NCI-H2107 (cell line): Measurements from ENCODE around the gene TMEM120A.
A peak's percentile ranks its signal among the peaks of the same experiment; 100 is the strongest.

ENCODE experiments used
- DNase-seq: peaks from one replicate; lab custom pipeline; 2025; lab: John Stamatoyannopoulos, UW

Gene TMEM120A

DNA sequence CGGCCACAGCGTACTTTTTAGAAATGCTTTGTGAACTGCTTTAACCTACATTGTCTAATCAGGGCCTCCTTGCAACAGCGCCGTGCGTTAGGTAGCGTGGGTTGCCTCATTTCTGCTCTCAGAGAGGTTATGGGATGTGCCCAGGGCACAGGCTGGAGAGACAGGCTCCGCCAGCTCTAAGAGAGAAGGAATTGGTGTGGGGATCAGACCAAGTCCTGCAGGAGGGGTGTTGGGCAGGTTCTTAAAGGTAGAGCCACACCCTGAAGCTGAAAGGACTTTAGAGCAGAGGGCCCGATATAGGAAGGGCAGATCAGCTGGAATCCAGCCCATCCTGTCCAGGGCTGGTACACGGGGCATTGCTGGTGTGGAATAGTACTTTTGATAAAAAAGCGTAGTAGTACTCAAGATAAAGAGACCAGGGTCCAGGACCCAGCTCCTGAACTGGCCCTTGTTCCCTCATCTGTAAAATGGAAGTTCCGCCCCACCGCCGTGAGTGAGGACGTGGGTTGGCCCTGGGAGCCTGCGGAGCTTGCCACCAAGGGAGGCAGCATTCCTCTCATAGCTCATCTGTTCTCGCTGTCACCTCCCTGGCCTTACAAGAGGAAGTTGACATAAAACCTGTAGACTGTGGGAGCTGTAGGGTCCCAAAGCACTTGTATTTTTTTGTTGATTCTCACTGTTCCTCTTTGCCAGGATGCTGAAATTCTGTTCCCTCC is 37.2 kb downstream of the TMEM120A start:
- no peak for DNase-seq

DNA sequence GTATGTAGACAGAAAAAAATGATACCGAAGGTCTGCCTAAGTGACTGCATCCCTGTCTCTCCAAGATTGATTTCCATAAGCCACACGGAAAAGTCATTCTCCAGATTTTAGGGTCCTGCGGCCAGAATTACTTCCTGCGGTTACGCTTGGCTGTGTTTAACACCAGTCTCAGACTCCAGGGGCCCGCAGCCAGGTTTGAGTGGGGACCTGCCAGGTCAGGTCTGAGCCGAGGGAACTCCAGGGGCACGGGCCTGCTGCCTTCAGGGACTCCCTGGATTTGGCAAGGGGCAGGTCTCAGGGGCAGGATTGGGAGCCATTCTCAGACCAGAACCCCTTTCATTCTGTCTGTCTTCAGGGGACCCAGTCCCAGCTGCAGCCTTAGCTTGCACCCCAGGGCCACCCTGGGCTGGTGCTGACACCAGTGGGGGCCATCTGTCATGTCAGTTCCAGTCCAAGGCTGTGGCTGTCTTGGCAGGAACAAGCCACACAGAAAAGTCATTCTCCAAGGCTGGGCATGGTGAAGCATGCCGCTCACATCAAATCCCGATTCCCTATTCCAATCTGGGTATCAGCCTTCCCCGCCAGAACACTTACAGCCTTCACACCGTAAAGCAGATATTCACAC is 39.0 kb downstream of the TMEM120A start:
- no peak for DNase-seq

DNA sequence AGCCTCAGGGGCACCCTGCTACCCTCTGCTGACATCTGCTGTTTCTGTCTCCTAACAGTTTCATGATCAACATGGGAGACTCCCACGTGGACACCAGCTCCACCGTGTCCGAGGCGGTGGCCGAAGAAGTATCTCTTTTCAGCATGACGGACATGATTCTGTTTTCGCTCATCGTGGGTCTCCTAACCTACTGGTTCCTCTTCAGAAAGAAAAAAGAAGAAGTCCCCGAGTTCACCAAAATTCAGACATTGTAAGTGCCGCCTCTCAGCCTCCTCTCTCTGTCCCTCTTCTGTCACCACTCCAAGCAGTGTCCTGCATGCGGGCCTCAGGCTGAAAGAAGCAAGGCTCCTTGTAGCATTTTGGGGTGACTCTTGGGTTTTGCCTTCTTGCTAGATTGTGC is 40.5 kb downstream of the TMEM120A start:
- DNase-seq: no peak

DNA sequence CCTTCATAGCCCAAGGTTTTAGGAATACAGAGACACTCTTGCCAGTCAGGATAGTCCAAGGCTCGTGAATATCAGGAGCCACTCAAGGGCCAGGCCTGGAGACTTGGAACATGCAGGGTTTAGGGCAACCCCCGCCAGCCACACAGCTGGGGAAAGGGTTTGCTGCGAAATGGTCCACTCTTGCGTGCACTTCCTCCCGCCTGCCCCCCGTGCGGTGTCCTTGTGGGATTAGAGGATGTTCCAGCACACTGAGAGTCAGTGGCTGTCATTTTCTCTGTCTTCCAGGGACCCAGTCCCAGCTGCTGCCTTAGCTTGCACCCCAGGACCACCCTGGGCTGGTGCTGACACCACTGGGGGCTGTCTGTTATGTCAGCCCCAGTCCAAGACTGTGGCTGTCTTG is 41.0 kb downstream of the TMEM120A start:
- DNase-seq: no peak

DNA sequence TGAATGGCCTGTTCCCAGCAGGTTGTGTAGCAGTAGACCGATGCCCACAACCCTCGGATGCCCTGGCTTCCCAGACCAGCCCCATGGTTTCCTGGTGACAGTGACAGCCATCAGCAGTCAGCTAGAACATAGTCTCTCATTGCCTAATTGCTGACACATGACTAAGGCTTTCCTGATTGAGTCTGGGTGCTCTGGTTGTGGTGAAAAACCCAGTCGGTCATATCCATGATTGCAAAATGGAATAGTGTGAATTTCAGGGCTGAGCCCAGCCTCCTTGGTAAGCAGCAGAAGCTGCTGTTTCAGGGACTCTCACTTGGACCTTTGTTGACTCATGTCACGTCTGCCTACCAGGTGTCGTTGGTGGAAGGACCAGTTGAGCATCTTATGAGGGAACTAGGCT is 42.9 kb downstream of the TMEM120A start:
- no peak for DNase-seq

DNA sequence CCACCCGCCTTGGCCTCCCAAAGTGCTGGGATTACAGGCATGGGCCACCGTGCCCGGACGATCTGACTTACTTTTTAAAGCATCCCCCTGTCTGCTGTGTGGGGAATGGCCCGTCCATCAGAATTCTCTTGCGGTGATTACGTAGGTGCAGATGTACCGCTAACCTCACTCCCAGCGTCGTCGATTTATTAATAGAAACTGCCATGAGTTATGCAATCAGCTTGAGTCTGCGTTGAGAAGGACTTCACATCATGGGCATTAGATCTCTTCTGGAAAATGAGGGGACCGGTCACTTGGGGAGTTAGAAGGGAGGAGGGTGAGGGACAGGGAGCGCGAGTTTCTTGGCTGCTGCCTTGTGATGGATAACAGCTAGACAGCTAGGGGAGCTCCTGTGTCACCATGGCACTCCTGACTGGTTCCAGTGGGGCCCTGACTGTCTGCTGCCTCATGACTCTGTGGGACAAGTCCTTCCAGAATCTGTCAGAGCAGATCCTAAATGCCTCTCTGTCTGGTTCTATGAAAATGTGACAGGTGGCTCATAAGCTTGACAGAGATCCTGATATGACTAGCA is 44.2 kb downstream of the TMEM120A start:
- DNase-seq: no peak

DNA sequence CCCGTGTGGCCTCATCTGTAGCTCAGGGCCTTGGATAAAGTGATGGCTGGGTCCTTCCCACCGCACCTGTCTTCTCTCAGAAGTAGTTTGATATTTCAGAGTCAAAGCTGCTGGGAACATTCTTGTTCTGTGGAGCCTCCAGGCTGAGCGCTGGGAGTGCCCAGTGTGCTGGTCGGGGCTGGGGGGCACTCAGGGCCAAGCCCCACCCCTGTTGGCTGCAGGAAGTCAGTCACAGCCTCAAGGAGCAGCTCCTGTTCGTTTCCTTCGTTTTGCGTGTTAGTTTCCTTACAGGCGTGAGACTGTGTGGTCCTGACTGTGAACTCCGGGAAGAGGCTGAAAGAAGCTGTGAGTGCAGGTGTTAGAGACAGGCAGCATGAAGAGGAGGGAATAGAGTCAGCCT is 46.2 kb downstream of the TMEM120A start:
- no peak for DNase-seq

DNA sequence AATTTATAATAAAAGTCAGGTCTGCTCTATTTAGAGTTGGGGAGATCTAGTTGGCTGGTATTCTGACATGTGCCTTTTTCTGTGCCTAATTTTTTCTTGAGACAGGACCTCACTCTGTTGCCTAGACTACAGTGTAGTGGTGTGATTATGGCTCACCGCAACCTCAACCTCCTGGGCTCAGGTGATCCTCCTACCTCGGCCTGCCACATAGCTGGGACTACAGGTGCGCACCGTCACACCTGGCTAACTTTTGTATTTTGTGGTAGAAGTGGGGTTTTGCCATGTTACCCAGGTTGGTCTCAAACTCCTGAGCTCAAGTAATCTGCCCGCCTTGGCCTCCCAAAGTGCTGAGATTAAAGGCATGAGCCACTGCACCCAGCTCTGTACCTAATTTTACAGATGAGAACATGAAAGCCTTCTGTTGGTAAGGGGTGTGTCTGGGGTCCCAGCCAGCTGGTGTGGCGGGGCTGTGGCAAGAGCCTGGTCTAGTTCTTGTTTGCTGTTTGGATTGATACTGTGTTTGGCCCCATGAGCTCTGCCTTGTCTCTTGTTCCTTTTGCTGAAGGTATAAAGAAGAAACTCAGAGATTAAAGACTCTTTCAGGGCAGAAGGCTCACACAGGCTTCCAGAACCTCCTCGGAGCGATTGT is 48.1 kb downstream of the TMEM120A start:
- peak; percentile 62 for DNase-seq

DNA sequence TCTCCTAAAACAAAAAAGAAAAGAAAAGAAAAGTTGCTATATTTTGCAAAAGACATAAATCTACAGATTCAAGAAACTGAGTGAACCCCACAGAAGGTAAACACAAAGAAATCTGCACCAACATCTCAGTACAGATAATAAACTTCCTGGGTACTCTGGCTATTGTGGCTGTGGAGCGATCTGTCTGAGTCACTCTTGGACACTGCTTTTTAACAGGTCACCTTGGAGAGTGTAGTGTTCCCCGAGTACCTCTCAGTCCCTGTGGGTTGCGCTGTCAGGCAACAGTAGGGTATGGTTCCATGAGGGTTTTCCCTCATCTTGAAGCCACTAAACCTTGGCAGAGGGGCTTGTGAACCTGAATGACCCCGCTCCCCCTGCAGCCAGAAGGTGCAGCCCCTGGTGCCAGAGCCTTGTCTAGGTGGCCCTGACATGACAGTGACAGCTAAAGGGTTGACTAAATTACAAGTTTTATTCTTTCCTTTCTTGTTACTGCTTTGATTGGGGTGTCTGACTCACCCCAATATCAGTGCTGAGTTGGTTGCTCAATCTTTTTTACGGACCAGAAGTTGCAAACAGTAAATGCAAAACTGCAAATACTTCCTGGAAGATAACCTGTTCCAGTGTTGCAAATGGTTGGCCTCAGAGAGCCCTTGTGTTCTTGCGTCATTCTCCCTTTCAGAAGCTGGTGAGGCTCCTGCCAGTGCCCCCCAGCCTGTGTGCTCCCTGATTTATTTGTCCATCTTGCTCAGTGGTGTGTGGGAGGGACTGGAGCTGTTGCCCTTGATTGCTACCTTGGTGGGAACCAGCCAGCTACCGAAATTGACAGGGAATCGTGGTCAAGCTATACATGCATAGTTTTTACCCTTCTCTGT is 48.9 kb downstream of the TMEM120A start:
- peak; percentile 57 for DNase-seq

DNA sequence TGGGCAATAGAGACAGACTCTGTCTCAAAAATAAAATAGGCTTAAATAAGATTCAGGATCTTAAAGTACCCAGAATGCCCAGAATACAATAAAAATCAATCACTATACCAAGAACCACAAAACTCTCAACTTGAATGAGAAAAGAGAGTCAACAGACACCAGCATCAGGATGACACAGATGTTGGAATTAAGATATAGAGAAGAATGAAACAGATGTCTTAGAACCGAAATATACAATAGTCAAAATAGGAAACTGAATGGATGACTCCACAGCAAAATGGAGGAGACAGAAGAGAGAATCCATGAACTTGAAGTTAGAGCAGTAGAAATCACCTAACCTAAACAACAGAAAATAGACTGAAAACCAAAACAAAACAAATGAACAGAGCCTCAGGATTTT is 49.9 kb downstream of the TMEM120A start:
- DNase-seq: no peak

DNA sequence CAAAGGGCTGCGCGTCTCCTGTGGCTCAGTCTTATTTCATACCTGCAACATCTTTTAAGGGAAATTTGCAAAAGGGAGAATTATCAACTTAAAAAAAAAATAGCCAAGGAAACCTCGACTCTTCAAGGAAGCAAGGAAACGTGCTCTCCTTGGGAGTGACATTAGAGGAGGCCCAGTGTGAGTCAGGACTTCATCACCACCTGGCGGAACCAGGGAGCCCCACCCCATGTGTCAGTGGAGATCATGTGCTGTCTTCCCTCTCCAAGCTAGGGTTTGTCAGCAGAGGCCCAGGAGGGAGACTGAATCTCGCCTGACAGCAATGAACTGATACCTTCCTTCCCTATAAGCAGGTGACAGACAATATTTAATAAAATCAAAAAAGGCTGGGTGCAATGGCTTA is 50.5 kb downstream of the TMEM120A start:
- DNase-seq: no peak

DNA sequence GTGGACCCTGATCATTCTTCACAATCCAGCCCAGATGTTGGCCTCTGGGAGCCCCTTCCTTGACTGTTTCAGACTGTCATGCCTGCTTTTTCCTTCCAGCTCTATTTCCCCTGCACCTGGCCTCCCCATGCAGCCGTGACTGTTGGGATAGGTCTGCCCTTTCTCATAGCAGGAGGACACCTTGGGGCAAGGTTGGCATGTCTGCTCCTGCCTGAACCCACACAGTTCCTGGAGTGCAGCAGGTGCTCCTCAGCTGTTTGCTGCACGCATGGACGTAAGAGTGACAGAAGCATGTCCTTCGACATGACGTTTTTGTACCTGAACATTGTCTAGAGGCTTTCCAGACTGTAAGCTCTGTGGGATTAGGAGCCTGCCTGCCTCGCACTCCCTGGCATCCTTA is 55.5 kb downstream of the TMEM120A start:
- no peak for DNase-seq

DNA sequence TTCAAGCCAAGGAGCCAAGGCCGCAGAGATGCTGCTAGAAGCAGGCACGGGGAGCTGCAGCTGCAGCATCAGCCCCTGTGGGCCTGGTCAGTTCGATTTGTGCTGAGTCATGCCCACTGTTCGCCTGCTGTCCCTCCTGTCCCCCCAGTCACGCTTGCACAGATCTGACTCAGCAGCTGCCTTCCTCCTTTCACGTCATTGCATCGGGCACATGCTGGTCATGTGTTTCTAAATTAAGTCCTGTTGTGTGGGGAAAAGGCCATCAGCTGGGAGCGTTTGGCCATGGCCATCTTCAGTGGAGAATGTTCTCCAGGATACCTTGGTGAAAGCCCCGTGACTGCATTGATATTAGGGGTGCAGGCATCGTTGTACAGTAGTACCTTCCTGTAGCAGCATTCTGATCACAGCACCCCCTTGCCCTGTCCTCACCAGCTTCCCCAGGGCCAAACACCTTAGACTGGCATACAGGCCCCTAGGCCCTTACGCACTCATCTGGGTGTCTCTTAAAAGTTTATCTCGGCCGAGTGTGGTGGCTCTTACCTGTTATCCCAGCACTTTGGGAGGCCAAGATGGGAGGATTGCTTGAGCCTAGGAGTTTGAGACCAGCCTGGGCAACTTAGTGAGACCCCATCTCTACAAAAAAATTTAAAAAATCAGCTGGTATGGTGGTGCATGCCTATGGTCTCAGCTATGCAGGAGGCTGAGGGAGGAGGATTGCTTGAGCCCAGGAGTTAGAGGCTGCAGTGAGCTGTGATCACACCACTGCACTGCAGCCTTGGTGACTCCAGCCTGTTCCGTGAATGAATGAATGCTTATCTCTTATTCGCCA is 56.2 kb downstream of the TMEM120A start:
- no peak for DNase-seq
